ENCODE data around the gene FAM177A1. TPM values are rescaled to one million over a fixed set of nuclear protein-coding genes. Genes with fewer than 3 reads are reported as not detected.
"Not testable (repeated sequence)": the region's sequence is repeated elsewhere in the genome, so short reads cannot be mapped to it uniquely, and the experiment has no call there.

FAM177A1 gene
- total RNA-seq, 1 donor from 2014 or later, result 63.8 TPM

GRCh38 chr14:35061113-35061791 lies 15.2 kb downstream of the FAM177A1 start:
- peak; percentile 12 for DNase-seq (ENCODE audit: low read depth)

- DNase-seq (ENCODE audit: low read depth), result not testable (repeated sequence)
These were observed 19.7 kb downstream of the FAM177A1 start for GRCh38 chr14:35065731-35066130.

GRCh38 chr14:35068238-35069012 lies 22.4 kb downstream of the FAM177A1 start:
- no peak for DNase-seq (ENCODE audit: low read depth)

- no peak for DNase-seq (ENCODE audit: low read depth)
These were observed 26.2 kb downstream of the FAM177A1 start for GRCh38 chr14:35072226-35072625.

- DNase-seq (ENCODE audit: low read depth), result no peak
These were observed 27.4 kb downstream of the FAM177A1 start for GRCh38 chr14:35073486-35073885.

- no peak for DNase-seq (ENCODE audit: low read depth)
These were observed 32.0 kb downstream of the FAM177A1 start for GRCh38 chr14:35078082-35078481.

- no peak for DNase-seq (ENCODE audit: low read depth)
These were observed 33.7 kb downstream of the FAM177A1 start for GRCh38 chr14:35079742-35080141.

GRCh38 chr14:35083530-35084150 lies 37.6 kb downstream of the FAM177A1 start:
- no peak for DNase-seq (ENCODE audit: low read depth)

GRCh38 chr14:35085441-35085840 lies 39.4 kb downstream of the FAM177A1 start:
- no peak for DNase-seq (ENCODE audit: low read depth)

- DNase-seq (ENCODE audit: low read depth), result no peak
These were observed 42.4 kb downstream of the FAM177A1 start for GRCh38 chr14:35088514-35088913.

GRCh38 chr14:35094645-35095044 lies 48.6 kb downstream of the FAM177A1 start:
- not testable (repeated sequence) for DNase-seq (ENCODE audit: low read depth)

GRCh38 chr14:35107866-35108265 lies 61.8 kb downstream of the FAM177A1 start:
- no peak for DNase-seq (ENCODE audit: low read depth)

GRCh38 chr14:35112641-35113040 lies 66.6 kb downstream of the FAM177A1 start:
- DNase-seq (ENCODE audit: low read depth), result no peak

- DNase-seq (ENCODE audit: low read depth), result no peak
These were observed 67.4 kb downstream of the FAM177A1 start for GRCh38 chr14:35113308-35113950.

- no peak for DNase-seq (ENCODE audit: low read depth)
These were observed 68.0 kb downstream of the FAM177A1 start for GRCh38 chr14:35114036-35114435.

- DNase-seq (ENCODE audit: low read depth), result no peak
These were observed 70.2 kb downstream of the FAM177A1 start for GRCh38 chr14:35116242-35116641.

GRCh38 chr14:35117112-35117511 lies 71.0 kb downstream of the FAM177A1 start:
- no peak for DNase-seq (ENCODE audit: low read depth)

GRCh38 chr14:35121026-35121886 lies 75.2 kb downstream of the FAM177A1 start:
- peak; percentile 26 for DNase-seq (ENCODE audit: low read depth)

GRCh38 chr14:35121887-35122695 lies 76.0 kb downstream of the FAM177A1 start, which contains the start of the genes PPP2R3C and PRORP:
PPP2R3C (minus strand) TSS chr14:35121990; CDS start chr14:35121959, 31 bp downstream.
PRORP (plus strand) TSS chr14:35122552; CDS start chr14:35123246, 694 bp downstream.
- peak; percentile 93 for DNase-seq (ENCODE audit: low read depth)

Data from myocyte (in vitro differentiated cells).